Measurements from ENCODE around the gene LCA5.

GRCh38 chr6:79525272-79526100 is 11.7 kb downstream of the LCA5 start:
- TF ChIP-seq CTCF (IDR thresholded peaks at IDR 0.05): no peak
- no peak for TF ChIP-seq EZH2 (IDR thresholded peaks at IDR 0.05; ENCODE audit: borderline replicate concordance, insufficient read depth, low read depth, low read length, poor library complexity, severe bottlenecking)

Data from B cell (primary cell).